ENCODE results near the gene FGF13.

Gene FGF13

GRCh38 chrX:138651494-138651893 is 60.0 kb downstream of the FGF13 start:
- DNase-seq, result no peak

- DNase-seq, result no peak
Observed at GRCh38 chrX:138648568-138648967, 62.9 kb downstream of the FGF13 start.

GRCh38 chrX:138638996-138639395 is 72.5 kb downstream of the FGF13 start:
- DNase-seq, result no peak
